Ureter (tissue), 1 donor: ENCODE data around the gene ARNT2. TPM values are rescaled to one million over a fixed set of nuclear protein-coding genes. Genes with fewer than 3 reads are reported as not detected.
"Not testable (repeated sequence)": the region's sequence is repeated elsewhere in the genome, so short reads cannot be mapped to it uniquely, and the experiment has no call there.

Experiments
- DNase-seq: peaks from one replicate; pipeline ENCODE4 v3.0.0-alpha.2; 2020; ENCODE audit warnings: low spot score
- total RNA-seq: library from RNA; stranded (reverse); gene quantifications from one replicate; pipeline ENCODE4 v1.2.4, GENCODE V29; 2023
- donor health status: DM: yes; HTN: yes; CAD: no.

The ARNT2 gene
- total RNA-seq, 1 donor from 2014 or later = 7.2 TPM

- peak; percentile 63 for DNase-seq
Measured at GRCh38 chr15:80615783-80616391, 211.7 kb downstream of the ARNT2 start.

DNA sequence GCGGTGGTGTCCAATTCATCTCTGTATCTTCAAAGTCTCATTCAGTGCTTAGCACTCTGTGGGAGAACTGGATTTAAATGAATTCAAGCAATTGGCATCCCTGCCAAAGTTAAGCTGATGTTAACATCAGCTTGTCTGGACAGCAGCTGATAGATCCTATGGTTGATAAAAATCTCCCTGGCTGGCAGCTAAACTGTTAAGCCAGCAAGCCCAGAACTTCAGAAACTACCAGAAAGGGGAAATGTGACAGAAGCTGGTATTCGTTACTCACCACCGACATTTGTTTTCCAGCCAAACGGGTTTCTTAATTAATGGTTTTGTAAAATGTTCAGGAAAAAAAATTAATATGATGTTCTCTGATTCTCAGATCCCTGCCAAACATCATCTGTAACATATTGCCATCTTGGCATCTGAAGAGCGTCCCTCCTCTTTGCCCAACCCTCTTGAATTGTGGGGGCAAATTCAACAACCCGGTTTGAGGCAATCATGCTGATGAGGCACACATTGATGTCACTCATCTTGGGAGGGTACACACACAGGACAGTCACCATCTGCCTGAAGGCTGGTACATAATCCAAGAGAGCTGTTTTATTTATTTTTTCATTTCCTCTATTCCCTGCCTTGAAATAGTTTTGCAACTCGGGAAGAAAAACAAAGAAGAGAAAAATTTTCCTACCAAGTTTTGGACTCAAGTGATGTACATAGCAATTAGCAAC lies 214.7 kb downstream of the ARNT2 start:
- no peak for DNase-seq

DNA sequence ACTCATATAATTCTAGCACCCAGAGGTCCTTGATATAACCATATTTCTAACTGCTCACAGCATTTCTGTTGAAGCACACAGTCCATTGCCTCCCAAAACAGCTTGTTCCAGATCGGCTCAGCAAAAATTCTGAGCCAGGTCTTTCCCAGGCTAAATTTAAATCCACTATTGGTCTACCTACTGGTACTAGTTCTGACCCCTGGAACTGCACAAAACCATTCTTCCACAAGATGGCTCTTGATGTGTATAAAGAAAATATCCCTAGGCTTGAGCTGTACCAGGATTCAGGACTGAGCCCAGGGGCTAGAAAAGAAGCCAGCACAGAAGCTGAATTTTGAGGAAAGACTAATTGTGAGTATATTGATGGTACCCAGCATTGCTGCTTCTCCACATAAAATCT lies 215.5 kb downstream of the ARNT2 start:
- DNase-seq = no peak

GRCh38 chr15:80620141-80620540 lies 216.0 kb downstream of the ARNT2 start:
- DNase-seq = no peak

DNA sequence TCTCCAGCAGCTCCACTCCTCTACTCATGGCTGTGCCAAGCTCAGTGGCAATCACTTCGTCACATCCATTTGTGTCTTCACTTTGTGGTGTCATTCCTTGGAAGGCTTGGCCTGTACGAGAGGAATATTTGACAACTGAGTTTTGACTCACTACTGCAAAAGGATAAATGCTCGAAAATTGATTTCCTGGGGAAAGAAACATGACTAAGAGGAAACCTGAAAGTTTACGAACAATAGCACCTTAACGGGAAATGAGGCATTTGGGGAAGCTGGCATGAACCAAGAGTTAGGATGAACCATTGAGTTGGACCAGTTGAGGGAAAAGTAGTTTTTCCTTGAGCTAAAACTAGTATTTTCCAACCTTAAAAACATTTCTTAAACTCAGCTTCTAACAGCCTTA lies 216.7 kb downstream of the ARNT2 start:
- DNase-seq = no peak

DNA sequence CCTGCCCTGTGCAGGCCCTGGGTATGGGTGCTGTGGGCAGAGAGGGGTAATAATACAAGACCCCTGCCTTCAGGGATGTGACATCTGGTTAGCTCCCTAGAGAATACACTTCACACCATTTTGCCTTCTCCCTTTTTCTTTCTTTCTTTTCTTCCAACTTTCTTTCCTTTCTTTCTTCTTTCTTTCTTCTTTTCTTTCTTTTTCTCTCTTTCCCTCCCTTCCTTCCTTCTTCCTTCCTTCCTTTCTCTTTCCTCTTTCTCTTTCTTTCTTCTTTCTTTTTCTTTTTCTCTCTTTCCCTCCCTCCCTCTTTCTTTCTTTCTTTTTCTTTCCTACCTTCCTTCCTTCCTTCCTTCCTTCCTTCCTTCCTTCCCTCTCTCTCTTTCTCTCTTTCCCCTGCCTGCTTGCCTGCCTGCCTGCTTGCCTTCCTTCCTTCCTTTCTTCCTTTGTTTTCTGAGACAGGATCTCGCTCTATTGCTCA lies 222.5 kb downstream of the ARNT2 start:
- DNase-seq = no peak

DNA sequence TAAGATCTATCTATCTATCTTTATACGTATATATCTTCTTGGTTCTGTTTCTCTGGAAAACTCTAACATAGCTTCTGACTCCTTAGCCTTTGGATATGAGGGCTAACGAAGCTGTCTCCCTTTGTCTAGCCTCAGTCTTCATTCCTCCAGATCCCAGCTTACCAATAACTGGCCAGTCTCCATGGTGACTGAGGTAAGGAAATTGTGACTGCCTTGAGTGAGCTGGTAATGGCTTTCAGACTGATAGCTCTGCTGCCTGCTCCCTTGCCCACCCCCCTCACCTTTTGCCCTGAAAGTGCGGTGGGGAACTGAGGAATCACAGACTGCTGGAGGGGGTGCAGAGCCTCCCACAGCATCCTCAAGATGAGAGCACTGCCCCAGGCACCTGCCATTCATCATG lies 225.2 kb downstream of the ARNT2 start:
- peak; percentile 14 for DNase-seq

DNA sequence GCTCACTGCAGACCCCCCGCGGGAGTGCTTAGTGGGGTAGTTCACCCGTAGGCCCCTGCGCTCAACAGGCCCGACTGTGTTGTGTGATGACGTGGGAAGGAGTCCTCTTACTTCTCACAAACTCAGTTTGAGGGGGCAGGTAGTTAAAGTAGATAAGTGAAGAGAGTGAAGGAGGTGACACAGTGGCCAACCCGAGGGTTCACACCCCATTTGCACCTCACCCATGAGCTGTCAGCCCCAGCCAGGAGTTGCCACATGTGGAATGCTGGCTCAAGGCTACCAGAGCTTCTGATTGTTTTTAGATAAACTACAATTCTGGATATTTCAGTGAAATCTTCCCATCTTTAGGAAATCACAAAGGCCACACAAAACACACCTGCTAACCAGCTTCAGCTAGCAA lies 226.8 kb downstream of the ARNT2 start:
- no peak for DNase-seq

DNA sequence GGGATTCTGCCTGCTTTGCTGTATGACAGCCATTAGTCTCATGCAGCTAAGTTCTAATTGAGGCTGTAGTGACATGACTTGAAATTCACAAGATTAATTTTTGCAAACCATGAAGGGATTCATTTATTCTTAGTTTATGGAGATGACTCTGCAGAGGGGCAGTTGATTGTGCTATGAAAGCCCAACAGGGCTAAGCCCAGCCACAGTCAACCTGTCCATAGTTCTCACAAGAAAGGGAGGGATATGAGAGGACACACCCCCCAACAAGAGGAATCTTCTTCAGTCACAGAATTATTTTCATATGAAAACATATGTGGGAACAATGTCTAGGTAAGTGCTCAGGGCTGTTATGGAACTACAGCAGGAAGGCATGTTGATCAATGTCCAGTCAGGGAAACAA lies 229.0 kb downstream of the ARNT2 start:
- DNase-seq = no peak

- DNase-seq = no peak
Measured at GRCh38 chr15:80635953-80636352, 231.8 kb downstream of the ARNT2 start.

GRCh38 chr15:80636675-80637074 lies 232.5 kb downstream of the ARNT2 start:
- no peak for DNase-seq

GRCh38 chr15:80637747-80638146 lies 233.6 kb downstream of the ARNT2 start:
- no peak for DNase-seq

DNA sequence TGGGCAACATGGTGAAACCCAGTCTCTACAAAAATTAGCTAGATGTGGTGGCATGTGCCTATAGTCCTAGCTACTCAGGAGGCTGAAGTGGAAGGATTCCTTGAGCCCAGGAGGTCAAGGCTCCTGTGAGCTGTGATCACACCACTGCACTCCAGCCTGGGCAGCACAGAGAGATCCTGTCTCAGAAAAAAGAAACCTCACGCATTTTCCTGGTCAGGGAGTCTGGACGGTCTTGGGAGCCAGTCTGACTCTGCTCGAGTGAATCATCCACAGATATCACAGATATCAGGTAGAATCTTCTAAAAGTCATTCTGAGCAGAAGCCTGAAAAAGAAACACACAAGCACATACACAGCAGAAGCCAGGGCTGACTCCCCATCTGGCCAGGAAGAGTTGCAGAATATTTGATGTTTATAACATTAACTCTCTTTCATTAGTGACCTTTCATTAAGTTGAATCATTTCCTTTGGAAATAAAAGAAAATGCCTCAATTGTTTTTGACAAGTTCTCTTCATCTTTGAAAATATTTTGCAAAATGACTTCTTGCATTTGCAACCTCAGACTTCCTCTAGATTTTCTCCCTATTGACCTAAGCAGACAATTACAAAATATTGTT lies 234.5 kb downstream of the ARNT2 start:
- DNase-seq = no peak

DNA sequence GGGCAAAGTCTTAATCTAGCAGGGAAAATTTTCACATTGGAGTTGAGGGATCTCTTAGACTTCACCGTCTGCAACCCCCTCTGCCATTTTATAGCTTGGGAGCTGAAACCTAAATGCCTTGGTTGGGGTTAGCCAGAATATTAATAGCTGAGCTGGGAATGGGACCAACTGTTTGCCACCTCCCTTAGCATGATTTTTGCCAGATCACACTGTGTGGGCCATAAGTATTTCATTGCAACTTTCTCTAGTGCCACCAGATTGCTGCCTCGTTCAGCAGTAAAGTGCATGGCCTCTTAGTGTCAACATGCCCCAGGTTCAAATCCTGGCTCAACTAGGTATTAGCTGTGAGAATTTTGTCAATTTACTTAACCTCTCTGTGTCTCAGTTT lies 235.0 kb downstream of the ARNT2 start:
- DNase-seq = no peak

DNA sequence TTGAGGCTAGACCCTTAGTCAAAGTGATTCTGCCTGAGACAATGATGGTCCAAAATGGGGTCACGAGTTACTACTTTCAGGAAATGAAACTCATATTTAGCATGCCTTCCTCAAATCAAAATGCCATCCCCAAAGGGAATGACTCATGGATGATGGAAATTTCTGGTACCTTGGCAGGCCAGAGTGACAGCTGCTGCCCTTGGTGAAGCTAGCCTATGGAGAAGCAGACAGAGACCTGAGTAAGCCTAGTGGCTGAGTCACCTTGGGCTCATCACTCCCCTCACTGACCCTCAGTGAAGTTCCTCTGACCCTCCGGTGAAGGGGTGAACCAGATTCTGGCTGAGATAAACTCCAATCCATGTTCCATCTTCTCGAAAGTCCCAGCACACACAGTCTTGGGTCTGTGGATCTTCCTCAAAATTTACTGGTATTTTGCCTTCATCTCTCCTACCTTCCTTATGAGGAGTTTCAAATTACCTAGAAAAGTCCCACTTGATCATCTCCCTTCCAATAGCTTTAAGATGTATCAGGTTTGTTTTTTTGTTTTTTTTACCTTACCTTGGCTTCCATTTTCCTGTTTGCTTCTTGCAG lies 236.4 kb downstream of the ARNT2 start:
- DNase-seq = no peak

DNA sequence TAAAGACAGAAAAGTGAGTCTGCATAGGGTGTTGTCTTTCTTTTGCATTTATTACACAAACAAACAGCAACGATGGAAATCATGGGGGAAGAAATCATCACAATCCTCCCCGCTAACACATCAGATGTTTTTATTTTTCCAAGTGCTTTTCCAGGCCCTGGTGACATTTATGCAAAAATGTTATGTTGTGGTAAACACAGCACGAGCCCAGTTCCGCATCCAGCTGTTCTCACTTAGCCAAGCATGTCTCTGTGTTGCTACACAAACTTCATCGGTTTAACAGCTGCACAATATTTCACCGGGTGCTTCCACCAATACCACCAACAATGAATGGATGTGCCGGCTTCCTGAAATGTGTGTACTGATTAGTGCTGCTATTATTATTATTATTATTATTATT lies 237.2 kb downstream of the ARNT2 start:
- no peak for DNase-seq

DNA sequence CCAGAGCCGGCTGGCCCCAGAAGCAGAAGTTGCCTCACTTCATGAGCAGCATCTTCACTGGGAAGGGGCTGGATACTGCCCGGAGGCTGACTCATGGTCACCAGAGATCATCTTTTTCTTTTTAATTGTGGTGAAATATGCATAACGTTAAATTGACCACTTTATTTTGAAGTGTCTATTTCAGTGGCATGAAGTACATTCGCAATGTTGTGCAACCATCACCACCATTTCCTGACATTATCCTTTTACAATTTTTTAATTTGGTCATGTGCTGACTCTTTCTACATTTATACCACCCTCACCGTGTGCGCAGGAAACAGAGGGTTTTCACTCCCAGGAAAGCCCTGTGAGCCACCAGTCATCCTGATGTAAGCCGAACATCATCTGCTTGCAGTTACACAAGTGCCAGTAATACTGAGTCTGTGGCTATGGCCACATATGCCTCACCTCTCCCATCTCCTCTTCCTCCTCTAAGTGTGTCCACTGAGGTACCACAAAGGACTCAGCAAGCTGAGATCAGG lies 239.3 kb downstream of the ARNT2 start:
- no peak for DNase-seq

GRCh38 chr15:80645494-80646065 lies 241.4 kb downstream of the ARNT2 start:
- DNase-seq = no peak

- not testable (repeated sequence) for DNase-seq
Measured at GRCh38 chr15:80647424-80647823, 243.2 kb downstream of the ARNT2 start.
